Stimulated activated CD4-positive, alpha-beta T cell treated with anti-CD3 and anti-CD28 coated beads, Interleukin-15, amount 100 ng/mL, for 48 hours (primary cell): ENCODE results near the gene SIRT3.

ENCODE experiments used
- DNase-seq, 2 donors: peaks; one replicate each; pipeline ENCODE4 v3.0.0-alpha.2; 2020; ENCODE audit warnings: low read depth in 2 of 2

Gene SIRT3

DNA sequence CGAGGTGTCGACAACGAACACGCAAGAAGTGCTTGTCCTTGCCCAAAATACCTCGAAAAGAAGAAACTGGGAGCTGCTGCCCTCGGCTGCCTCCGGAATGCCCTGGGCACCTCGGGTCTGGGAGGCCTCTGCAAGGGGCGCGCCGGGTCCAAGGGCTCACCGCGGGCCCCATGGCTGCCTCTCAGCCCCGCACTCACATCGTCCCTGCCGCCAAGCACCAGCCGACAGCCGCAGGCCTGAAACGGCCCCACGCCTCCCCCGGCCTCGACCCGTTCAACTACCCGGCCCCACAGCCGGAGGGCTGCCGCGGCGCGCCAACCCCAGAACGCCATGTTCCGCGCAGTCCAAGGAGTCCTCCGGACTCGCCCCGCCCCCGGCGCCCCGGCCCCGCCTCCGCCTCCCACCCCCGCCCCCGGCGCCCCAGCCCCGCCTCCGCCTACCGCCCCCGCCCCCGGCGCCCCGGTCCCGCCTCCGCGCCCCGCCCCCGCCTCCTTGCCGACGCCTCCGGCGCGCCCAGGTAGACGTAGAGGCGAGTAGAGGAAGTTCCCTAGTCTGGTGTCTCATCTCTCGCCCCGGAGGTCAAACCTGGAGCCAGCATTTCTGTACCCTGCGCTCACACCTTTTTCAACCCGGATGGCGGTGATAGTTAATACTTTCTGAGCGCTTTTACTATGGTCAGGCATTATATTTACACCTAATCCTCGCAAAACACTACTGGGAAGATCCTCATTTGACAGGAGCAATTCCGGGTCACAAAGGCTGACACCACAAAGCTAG is at the start of gene SIRT3:
Gene SIRT3 (minus strand): TSS at position 346 of the 777 bp plus-strand sequence. CDS start 14 bp downstream, at position 332.
- DNase-seq: peak; percentile 63 to 74

- DNase-seq: no peak
These were observed 49.7 kb upstream of the SIRT3 start for GRCh38 chr11:285894-286220.

GRCh38 chr11:285021-285893 is 49.1 kb upstream of the SIRT3 start:
- DNase-seq: no peak

GRCh38 chr11:284105-285020 is 48.2 kb upstream of the SIRT3 start:
- DNase-seq: no peak

- no peak for DNase-seq
These were observed 47.4 kb upstream of the SIRT3 start for GRCh38 chr11:283405-284104.

DNA sequence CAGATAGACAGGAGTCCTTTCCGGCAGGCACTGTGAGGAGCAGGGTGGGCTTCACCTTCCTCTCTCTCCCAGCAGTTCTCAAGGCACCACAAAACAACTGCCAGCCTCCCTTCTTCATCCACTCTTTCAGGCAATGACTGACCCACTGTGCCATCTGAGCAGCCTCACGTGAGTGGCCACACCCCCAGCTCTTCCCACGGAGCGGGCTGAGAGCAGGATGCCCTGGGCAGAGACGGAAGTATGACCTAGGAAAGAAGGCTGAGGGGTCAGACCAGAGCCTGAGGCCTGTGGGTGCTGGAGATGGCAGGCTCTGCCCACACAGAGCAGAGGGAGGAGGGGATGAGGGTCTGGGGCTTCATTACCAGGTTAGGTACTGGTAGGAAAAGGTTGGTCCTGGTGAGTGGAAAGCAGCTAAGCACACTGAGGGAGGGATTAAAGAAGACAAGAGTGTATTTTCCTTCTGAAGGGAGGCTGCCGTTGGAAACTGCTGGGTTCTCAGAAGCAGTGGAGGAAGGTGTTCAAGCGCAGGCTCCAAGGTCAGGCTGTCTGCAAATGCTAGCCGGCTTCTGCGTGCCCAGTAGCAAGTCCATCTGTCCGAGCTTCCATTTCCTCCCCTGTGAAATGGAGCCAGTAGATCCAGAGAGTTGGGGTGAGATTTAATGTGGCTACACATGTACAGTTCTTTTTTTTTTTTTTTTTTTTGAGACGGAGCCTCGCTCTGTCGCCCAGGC is 46.7 kb upstream of the SIRT3 start:
- DNase-seq: no peak

- no peak for DNase-seq
These were observed 46.0 kb upstream of the SIRT3 start for GRCh38 chr11:282171-282570.

- no peak for DNase-seq
These were observed 45.5 kb upstream of the SIRT3 start for GRCh38 chr11:281486-282161.

GRCh38 chr11:280706-281485 is 44.8 kb upstream of the SIRT3 start:
- DNase-seq: no peak

DNA sequence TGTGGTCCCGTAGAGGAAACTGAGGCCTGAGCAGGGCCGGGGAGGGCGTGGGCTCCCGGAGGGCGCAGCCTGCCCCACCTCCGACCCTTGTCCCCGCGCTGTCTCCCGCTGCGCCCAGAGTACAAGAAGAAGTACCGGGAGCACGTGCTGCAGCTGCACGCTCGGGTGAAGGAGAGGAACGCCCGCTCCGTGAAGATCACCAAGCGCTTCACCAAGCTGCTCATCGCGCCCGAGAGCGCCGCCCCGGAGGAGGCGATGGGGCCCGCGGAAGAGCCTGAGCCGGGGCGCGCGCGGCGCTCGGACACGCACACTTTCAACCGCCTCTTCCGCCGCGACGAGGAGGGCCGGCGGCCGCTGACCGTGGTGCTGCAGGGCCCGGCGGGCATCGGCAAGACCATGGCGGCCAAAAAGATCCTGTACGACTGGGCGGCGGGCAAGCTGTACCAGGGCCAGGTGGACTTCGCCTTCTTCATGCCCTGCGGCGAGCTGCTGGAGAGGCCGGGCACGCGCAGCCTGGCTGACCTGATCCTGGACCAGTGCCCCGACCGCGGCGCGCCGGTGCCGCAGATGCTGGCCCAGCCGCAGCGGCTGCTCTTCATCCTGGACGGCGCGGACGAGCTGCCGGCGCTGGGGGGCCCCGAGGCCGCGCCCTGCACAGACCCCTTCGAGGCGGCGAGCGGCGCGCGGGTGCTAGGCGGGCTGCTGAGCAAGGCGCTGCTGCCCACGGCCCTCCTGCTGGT is 44.0 kb upstream of the SIRT3 start:
- DNase-seq: no peak

- no peak for DNase-seq
These were observed 43.2 kb upstream of the SIRT3 start for GRCh38 chr11:279040-279965.

GRCh38 chr11:278001-278951 is 42.1 kb upstream of the SIRT3 start, which contains the start of gene NLRP6:
NLRP6 (plus strand) TSS chr11:278407; CDS start chr11:278570, 163 bp downstream.
- no peak for DNase-seq

GRCh38 chr11:276219-276618 is 40.1 kb upstream of the SIRT3 start:
- DNase-seq: no peak

GRCh38 chr11:272931-273198 is 36.7 kb upstream of the SIRT3 start:
- no peak for DNase-seq

DNA sequence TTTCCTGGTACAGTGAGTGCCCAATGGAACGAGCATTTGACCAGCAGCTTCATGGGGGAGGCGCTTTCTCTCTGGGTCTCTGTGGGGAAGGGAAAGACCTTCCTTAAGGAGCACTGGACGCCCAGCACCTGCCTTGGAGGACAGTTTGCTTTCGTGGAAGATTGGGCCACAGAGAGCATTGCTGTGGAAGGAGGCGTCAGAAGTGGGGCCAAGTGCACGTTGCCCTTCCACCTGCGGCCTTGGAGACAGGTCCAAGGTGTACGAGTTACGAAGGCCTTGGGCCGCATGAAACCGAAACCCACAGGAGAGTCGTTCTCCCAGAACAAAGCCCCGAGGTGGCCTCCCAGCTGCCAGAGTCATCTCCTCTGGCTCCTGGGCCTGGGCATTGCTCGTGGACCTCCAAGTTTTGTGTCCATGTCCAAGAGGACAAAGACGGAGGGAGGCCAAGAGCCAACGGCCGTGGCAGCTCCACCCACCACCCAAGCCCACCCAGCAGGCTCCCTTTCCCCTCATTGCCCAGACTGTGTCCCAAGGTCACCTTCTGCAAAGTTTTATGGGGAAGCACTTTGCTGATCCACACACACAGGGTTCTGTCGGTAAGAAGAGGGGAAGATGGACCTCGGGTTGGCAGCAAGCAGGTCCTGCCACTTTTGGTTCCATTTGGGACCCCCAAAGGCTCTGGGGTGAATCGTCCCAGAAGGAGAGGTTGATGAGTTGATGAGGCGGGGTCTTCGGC is 36.2 kb upstream of the SIRT3 start:
- no peak for DNase-seq

GRCh38 chr11:271319-271715 is 35.2 kb upstream of the SIRT3 start:
- no peak for DNase-seq
